ENCODE data around the gene TNIK. TPM values are rescaled to one million over a fixed set of nuclear protein-coding genes. Genes with fewer than 3 reads are reported as not detected.
A peak's percentile ranks its signal among the peaks of the same experiment; 100 is the strongest.

The TNIK gene
- total RNA-seq, 2 donors from 2014 or later = 96.4 to 98.9 TPM

DNA sequence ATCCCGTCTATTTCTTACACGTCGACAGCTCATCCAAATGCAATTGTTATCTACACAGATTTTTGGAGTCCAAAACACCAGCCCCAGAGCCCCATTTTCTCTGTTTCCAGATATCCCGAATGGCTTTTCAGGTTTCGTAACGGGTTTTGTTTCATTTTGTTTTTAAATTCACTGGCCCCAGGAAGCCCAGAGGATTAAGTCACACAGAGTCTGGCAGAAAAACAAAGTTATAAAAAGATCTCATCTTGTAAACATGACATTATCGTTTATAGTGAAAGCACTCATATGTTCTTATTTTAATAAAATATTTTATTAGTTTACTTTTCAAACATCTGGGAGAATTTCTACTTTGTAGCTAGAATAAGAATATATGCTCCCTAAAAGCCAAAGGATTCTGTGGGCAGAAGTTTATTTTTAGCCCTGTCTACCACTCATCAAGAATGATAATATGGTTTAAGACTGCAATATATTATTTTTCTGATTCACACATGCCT, 284.4 kb downstream of the TNIK start:
- Mint-ChIP-seq H3K4me1 (peaks cover 11% of the 10 kb centered on the region), H3K4me3 (no peak overlapping the region), H3K27me3 (no peaks in the 10 kb centered on the region), H3K27ac (no peak overlapping the region), H3K36me3 (ENCODE audit: low read depth) (peaks cover 12% of the 10 kb centered on the region)
- H3K9me3 ChIP-seq (ENCODE audit: control insufficient read depth, low read length, poor library complexity, severe bottlenecking) = no peaks in the 10 kb centered on the region
- ATAC-seq = no peak
- no peak for DNase-seq

- DNase-seq = no peak
- H3K36me3 Mint-ChIP-seq (ENCODE audit: low read depth) = peaks cover 14% of the 10 kb centered on the region
Observed at GRCh38 chr3:171173736-171174135, 286.5 kb downstream of the TNIK start.

GRCh38 chr3:171172070-171172469, 288.1 kb downstream of the TNIK start:
- ATAC-seq (no peak), DNase-seq (no peak)
- no peaks in the 10 kb centered on the region for H3K27me3 Mint-ChIP-seq
- peaks cover 11% of the 10 kb centered on the region for H3K4me1 Mint-ChIP-seq
- no peak overlapping the region for H3K4me3 Mint-ChIP-seq
- H3K36me3 Mint-ChIP-seq (ENCODE audit: low read depth) = peaks cover 11% of the 10 kb centered on the region
- no peaks in the 10 kb centered on the region for H3K9me3 ChIP-seq (ENCODE audit: control insufficient read depth, low read length, poor library complexity, severe bottlenecking)
- no peak overlapping the region for H3K27ac Mint-ChIP-seq

More at GRCh38 chr3:171173736-171174135, 286.5 kb downstream of the TNIK start:
- ATAC-seq = no peak
- Mint-ChIP-seq H3K27me3 (no peaks in the 10 kb centered on the region), H3K27ac (no peak overlapping the region), H3K4me3 (no peak overlapping the region), H3K4me1 (peaks cover 8% of the 10 kb centered on the region)
- no peaks in the 10 kb centered on the region for H3K9me3 ChIP-seq (ENCODE audit: control insufficient read depth, low read length, poor library complexity, severe bottlenecking)

DNA sequence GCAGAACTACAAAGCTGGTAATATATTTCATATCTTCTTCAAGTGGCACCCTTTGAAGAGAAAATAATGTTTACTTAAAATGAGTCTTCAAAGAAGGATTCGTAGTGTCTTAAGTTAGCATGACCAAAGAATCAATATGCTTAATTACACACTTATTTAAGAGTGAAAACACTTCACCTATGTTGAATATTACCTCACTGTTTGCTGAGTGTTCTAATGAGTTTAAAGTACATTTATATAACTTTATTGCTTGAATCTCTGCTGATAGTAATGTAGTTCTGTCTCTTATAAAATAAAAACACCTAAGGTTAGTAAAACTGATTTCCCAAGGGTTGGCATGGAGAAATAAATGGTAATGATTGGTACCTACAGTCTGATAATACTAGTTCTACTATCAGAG, 290.3 kb downstream of the TNIK start:
- Mint-ChIP-seq H3K27me3 (no peaks in the 10 kb centered on the region), H3K36me3 (ENCODE audit: low read depth) (peaks cover 19% of the 10 kb centered on the region), H3K4me1 (peaks cover 26% of the 10 kb centered on the region), H3K27ac (no peak overlapping the region), H3K4me3 (no peak overlapping the region)
- H3K9me3 ChIP-seq (ENCODE audit: control insufficient read depth, low read length, poor library complexity, severe bottlenecking) = no peaks in the 10 kb centered on the region
- ATAC-seq = no peak
- DNase-seq = no peak

GRCh38 chr3:171169443-171169842, 290.8 kb downstream of the TNIK start:
- ATAC-seq (no peak), DNase-seq (no peak)
- H3K27me3 Mint-ChIP-seq = no peaks in the 10 kb centered on the region
- no peak overlapping the region for H3K27ac Mint-ChIP-seq
- H3K4me3 Mint-ChIP-seq = no peak overlapping the region
- H3K4me1 Mint-ChIP-seq = peaks cover 26% of the 10 kb centered on the region
- no peaks in the 10 kb centered on the region for H3K9me3 ChIP-seq (ENCODE audit: control insufficient read depth, low read length, poor library complexity, severe bottlenecking)
- peaks cover 19% of the 10 kb centered on the region for H3K36me3 Mint-ChIP-seq (ENCODE audit: low read depth)

DNA sequence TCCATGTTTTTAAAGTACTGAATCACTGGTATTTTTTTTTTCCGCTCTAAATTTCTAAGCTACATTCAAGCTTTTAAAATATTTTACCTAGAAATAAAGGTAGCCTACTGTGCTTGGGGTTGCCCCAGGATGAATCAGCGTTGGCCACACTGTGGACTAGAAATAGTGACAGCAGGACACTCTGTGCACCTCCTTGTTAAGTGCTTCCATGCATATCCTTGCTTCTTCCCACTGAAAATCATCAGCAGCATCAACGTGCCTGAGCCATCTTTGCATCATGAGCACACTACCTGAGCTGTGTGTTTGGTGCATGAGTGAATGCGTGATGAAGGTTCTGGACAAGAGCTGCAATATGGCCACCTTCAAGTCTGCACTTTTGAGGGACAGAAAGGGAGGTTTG, 291.7 kb downstream of the TNIK start:
- Mint-ChIP-seq H3K4me1 (peaks cover 26% of the 10 kb centered on the region), H3K4me3 (no peak overlapping the region), H3K27ac (peak overlapping the region; percentile 65), H3K36me3 (ENCODE audit: low read depth) (peaks cover 19% of the 10 kb centered on the region), H3K27me3 (no peaks in the 10 kb centered on the region)
- no peaks in the 10 kb centered on the region for H3K9me3 ChIP-seq (ENCODE audit: control insufficient read depth, low read length, poor library complexity, severe bottlenecking)
- ATAC-seq = no peak
- no peak for DNase-seq

GRCh38 chr3:171168086-171168485, 292.1 kb downstream of the TNIK start:
- no peak for ATAC-seq
- Mint-ChIP-seq H3K27ac (no peak overlapping the region), H3K27me3 (no peaks in the 10 kb centered on the region), H3K4me1 (peaks cover 26% of the 10 kb centered on the region), H3K4me3 (no peak overlapping the region), H3K36me3 (ENCODE audit: low read depth) (peaks cover 19% of the 10 kb centered on the region)
- H3K9me3 ChIP-seq (ENCODE audit: control insufficient read depth, low read length, poor library complexity, severe bottlenecking) = no peaks in the 10 kb centered on the region
- no peak for DNase-seq

GRCh38 chr3:171165983-171166382, 294.2 kb downstream of the TNIK start:
- no peaks in the 10 kb centered on the region for H3K27me3 Mint-ChIP-seq
- H3K4me1 Mint-ChIP-seq = peaks cover 24% of the 10 kb centered on the region
- peak overlapping the region; percentile 57 for H3K27ac Mint-ChIP-seq
- no peaks in the 10 kb centered on the region for H3K9me3 ChIP-seq (ENCODE audit: control insufficient read depth, low read length, poor library complexity, severe bottlenecking)
- DNase-seq (no peak), ATAC-seq (peak; percentile 12)
- peak overlapping the region; percentile 10 for H3K4me3 Mint-ChIP-seq
- peaks cover 16% of the 10 kb centered on the region for H3K36me3 Mint-ChIP-seq (ENCODE audit: low read depth)

DNA sequence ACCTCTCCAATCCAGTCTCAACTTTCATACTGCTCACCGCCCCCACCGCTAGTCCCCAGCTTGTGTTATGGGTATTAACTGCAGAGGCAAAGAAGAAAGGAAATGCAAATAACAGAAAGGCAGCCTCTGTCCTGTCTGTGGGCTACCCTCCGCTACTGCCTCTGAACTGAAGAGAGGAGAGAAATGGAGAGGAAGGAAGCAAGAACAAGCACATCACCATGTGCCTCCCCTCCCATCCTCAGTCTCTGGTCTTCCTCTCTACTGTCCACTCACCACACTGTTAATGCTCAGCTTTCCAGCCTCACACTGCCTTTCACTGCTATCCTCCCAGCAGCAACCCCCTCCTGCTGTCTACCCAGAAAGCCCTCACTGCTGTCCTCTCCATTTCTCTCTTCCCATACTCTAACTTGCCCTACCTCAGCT, 294.7 kb downstream of the TNIK start:
- Mint-ChIP-seq H3K27me3 (no peaks in the 10 kb centered on the region), H3K4me3 (peak overlapping the region; percentile 10), H3K4me1 (peaks cover 24% of the 10 kb centered on the region), H3K36me3 (ENCODE audit: low read depth) (peaks cover 16% of the 10 kb centered on the region), H3K27ac (peak overlapping the region; percentile 57)
- DNase-seq = no peak
- no peaks in the 10 kb centered on the region for H3K9me3 ChIP-seq (ENCODE audit: control insufficient read depth, low read length, poor library complexity, severe bottlenecking)
- ATAC-seq = peak; percentile 35

- H3K9me3 ChIP-seq (ENCODE audit: control insufficient read depth, low read length, poor library complexity, severe bottlenecking) = no peaks in the 10 kb centered on the region
- no peak overlapping the region for H3K27ac Mint-ChIP-seq
- DNase-seq (no peak), ATAC-seq (no peak)
- H3K36me3 Mint-ChIP-seq (ENCODE audit: low read depth) = peaks cover 18% of the 10 kb centered on the region
- H3K4me3 Mint-ChIP-seq = no peak overlapping the region
- peaks cover 26% of the 10 kb centered on the region for H3K4me1 Mint-ChIP-seq
- no peaks in the 10 kb centered on the region for H3K27me3 Mint-ChIP-seq
Observed at GRCh38 chr3:171164067-171164465, 296.1 kb downstream of the TNIK start.

DNA sequence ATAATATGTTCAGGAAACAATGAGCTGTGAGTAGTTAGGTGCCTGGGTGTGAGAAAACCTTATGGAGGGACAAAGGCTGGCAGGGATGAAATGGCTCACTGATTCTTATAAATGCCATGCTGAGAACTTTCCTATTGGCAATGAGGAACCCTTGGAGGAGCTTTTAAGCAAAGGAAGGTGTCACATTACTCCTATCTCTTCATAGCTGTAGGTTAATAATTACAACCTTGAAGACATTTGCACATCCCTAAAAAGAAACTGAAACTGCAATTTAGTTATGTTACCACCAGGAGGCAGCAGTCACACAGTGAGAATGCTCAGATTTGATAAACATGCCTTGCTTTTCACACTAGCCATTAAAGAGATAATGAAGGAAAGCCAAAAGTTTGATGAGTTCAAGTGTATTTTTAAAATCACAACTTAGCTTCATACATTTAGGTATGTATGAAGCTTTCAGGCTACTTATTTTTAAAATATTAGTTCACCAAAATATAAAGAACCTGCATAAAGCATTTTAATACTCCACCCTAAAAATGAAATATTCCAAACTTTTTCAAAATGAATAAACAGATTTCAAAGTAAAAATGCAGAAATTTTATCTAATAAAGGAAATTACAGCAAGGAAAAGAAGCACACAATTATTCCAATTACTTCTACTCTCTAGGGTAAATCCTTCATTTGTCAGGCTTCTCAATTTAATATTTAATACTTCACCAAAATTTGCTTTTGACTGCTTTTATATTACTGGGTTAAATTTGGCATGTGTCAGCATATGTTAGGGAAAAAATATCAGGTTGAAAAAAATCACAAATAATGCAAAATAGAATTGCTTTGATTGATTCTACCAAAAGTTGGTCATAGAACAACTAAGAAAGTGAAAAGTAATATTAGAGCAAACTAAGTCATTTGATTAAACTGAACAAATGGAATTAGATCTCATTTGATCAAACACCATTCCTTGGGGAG, 296.8 kb downstream of the TNIK start:
- Mint-ChIP-seq H3K27me3 (no peaks in the 10 kb centered on the region), H3K36me3 (ENCODE audit: low read depth) (peaks cover 21% of the 10 kb centered on the region), H3K27ac (no peak overlapping the region), H3K4me1 (peaks cover 28% of the 10 kb centered on the region), H3K4me3 (no peak overlapping the region)
- H3K9me3 ChIP-seq (ENCODE audit: control insufficient read depth, low read length, poor library complexity, severe bottlenecking) = no peaks in the 10 kb centered on the region
- ATAC-seq (no peak), DNase-seq (no peak)

GRCh38 chr3:171160325-171160724, 299.9 kb downstream of the TNIK start:
- no peaks in the 10 kb centered on the region for H3K9me3 ChIP-seq (ENCODE audit: control insufficient read depth, low read length, poor library complexity, severe bottlenecking)
- Mint-ChIP-seq H3K4me3 (no peak overlapping the region), H3K27ac (peak overlapping the region; percentile 11), H3K27me3 (no peaks in the 10 kb centered on the region), H3K36me3 (ENCODE audit: low read depth) (peaks cover 15% of the 10 kb centered on the region), H3K4me1 (peaks cover 9% of the 10 kb centered on the region)
- DNase-seq (no peak), ATAC-seq (no peak)

DNA sequence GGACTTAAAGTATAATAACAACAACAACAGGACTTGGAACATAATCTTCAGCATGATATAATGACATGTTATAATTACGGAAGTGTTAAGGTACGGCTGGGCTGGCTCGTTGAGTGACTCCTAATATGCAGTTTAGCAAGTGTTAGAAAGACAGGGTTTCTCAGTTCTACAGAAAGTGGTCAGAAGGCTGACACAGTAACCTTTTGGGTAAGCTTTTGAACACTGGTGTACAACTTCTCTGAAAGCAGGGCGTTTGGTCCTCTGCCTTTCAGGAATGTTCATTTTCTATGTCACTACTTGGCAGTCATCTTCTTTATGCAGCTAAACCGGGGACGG, 300.4 kb downstream of the TNIK start:
- Mint-ChIP-seq H3K36me3 (ENCODE audit: low read depth) (peaks cover 15% of the 10 kb centered on the region), H3K27me3 (no peaks in the 10 kb centered on the region), H3K27ac (no peak overlapping the region), H3K4me1 (peaks cover 11% of the 10 kb centered on the region), H3K4me3 (no peak overlapping the region)
- ATAC-seq (no peak), DNase-seq (no peak)
- no peaks in the 10 kb centered on the region for H3K9me3 ChIP-seq (ENCODE audit: control insufficient read depth, low read length, poor library complexity, severe bottlenecking)

All from T-helper 17 cell (primary cell).